Endometrial microvascular endothelial cells (primary cell): ENCODE measurements around the gene ZNF595. TPM values are rescaled to one million over a fixed set of nuclear protein-coding genes. Genes with fewer than 3 reads are reported as not detected.
"Not testable (repeated sequence)": the region's sequence is repeated elsewhere in the genome, so short reads cannot be mapped to it uniquely, and the experiment has no call there.

Experiments
- in situ Hi-C: cut with HindIII; loops from 2 replicates; pipeline ENCODE4 v1.10.0; 2017; ENCODE audit warnings: low sequenced_read_pairs, low pct_unique_long_range_greater_than_20kb; ENCODE audit errors: inconsistent ontology term
- total RNA-seq: library from RNA; depleted of rRNA; stranded (reverse); fragments of >200 nt; gene quantifications from one replicate; pipeline ENCODE4 v1.2.3, GENCODE V29; 2015; ENCODE audit errors: inconsistent ontology term

The ZNF595 gene
- 10.9 TPM for total RNA-seq

DNA sequence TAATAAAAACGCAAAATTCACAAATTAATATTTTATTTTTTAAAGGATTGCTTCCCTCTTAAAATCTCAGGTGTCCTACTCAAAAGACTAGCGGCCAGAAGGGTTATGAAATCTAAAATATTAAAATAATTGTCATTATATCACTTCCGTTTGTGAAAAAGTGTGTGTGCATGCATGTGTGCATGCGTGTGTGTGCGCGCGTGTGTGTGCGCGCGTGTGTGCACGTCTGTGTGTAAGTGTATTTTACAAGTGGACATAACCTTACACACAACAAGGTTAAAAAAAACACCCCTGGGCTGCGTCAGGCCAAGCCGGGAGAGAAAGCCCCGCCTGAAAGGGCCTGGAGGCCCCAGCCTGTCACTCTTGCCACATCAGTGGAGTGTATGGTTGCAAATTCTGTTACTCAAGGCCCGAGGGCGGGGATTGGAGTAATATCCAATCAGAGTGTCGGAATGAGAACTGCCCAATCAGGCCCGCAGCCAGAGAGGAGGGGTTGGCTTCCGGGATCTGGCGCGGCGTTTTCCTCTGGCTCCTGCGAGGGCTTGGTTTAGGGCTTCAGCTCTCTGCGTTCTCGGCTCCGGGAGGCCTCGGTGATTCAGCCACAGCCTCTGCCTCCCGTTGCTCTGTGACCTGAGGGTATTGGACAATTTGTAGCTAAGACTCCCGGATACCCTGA lies at the start of gene ZNF595:
ZNF595 (plus strand) TSS at position 518 of the 676 bp plus-strand sequence. CDS start 168 bp downstream, outside the sequence.
- in situ Hi-C loops = not testable (repeated sequence)

DNA sequence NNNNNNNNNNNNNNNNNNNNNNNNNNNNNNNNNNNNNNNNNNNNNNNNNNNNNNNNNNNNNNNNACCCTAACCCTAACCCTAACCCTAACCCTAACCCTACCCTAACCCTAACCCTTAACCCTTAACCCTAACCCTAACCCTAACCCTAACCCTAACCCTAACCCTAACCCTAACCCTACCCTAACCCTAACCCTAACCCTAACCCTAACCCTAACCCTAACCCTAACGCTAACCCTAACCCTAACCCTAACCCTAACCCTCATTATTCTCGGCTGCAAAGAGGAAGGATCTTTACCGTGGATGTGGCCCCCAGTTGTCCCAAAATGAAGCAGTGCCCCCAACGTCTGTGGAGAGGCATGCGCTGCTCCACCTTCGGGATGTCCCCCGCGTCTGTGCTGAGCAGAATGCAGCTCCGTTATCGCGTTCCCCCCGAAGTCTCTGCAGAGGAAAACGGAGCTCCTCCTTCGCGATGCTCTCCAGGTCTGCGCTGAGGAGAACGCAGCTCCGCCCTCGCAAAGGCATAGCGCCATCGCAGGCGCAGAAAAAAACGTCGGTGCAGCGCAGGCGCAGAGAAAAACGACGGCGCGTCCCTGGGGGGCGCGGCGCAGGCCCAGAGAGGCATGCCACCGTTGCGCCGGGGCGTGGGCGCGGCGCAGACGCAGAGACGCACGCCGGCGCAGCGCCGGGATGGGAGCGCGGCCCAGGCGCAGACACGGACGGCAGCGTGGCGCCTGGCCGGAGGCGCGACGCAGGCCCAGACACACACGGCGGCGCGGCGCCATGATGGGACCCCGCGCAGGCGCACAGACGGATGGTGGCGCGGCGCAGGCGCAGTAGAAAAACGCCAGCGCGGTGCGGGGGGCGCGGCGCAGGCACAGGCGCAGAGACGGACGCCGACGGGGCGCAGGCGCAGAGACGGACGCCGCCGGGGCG lies 42.9 kb upstream of the ZNF595 start:
- in situ Hi-C loops = not testable (repeated sequence)

DNA sequence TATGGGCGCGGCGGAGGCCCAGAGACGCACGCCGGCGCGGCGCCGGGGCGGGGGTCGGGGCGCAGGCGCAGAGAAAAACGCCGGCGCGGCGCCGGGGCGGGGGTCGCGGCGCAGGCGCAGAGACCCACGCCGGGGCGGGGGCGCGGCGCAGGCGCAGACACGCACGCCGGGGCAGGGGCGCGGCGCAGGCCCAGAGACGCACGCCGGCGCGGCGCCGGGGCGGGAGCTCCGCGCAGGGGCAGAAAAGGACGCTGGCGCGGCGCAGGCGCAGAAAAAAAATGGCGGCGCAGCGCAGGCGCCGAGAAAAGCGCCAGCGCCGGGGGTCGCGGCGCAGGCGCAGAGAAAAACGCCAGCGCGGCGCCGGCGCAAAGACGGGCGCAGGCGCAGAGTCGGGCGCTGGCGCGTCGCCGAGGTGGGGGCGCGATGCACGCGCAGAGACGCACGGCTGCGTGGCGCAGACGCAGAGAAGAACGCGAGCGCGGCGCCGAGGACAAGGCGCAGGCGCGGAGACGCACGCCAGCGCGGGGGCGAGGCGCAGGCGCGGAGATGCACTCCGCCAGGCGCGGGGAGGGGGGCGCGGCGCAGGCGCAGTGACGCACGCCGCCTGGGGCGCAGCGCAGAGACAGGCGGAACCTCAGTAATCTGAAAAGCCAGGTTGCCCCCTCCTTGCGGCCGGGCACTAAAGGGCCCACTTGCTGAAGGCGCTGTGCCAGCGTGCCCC lies 41.9 kb upstream of the ZNF595 start:
- in situ Hi-C loops = not testable (repeated sequence)

DNA sequence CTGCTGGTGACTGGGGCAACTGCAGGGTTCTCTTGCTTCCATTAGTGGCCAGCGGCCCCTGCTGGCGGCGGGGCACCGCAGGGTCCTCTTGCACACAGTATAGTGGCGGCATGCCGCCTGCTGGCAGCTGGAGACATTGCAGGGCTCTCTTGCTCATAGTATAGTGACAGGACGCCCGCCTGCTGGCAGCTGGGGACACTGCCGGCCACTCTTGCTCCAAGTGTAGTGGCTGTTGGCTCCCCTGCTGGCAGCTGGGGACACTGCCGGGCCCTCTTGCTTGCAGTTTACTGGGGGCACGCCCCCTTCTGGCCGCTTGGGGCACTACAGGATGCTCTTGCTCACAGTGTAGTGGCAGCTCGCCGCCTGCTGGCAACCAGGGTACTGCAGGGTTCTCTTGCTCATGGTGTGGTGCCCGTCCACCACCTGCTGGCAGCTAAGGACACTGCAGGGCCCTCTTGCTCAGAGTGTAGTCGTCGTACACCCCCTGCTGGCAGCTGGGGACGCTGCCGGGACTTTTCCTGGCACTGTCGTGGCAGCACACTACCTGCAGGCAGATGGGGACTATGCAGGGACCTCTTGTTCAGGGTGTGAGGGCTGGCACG lies 41.2 kb upstream of the ZNF595 start:
- in situ Hi-C loops = not testable (repeated sequence)

DNA sequence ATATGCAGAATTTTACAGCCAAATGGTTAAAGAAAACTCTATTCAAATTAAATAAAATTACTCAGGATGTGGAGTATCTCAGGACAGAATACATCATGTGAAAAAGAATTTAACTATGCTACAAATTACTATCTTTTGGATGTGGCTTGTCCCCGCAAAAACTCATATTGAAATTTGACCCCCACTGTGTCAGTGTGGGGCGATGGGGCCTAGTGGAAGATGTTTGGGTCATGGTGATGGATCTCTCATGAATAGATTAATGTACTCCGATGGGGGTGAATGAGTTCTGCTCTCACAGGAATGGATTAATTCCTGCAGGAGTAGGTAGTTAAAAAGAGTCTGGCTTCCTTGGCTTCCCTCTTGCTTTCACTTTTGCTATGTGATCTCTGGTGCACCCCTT lies 35.0 kb upstream of the ZNF595 start:
- in situ Hi-C loops = not testable (repeated sequence)

DNA sequence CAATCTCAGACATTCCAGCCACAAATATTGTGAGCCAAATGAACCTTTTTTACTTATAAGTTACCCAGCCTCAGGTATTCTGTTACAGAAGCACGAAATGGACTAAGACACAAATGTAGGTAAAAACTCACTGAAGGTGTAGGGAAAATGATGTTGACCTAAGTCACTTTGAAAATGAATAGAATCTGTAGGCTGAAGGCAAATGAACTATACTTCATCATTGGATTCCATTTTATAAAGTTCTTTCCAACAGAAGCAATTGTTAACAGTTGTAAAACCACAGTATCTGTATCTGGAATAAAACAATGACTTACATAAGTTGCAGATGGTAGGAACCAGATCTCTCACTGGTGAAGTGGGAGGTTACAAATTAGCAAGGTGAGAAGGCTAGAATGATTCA lies 34.5 kb upstream of the ZNF595 start:
- in situ Hi-C loops = not testable (repeated sequence)

DNA sequence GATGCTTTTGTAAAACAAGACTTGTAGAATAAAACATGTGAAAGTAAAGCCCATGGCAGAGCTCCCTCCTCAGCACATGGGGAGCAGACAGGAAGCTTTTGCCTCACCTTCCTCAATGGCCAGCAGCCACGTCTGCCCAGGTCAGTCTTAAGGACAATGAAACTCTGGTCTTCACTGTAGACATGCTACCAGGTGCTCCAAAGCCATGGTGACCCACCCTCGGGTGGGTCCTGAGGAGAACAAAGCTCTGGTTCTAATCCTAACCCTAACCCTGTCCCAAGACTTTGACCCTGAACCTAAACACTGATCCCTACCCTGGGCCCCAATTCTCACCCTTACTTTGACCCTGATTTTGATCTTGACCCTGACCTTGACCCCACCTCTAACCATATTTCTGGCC lies 30.2 kb upstream of the ZNF595 start:
- in situ Hi-C loops = not testable (repeated sequence)

DNA sequence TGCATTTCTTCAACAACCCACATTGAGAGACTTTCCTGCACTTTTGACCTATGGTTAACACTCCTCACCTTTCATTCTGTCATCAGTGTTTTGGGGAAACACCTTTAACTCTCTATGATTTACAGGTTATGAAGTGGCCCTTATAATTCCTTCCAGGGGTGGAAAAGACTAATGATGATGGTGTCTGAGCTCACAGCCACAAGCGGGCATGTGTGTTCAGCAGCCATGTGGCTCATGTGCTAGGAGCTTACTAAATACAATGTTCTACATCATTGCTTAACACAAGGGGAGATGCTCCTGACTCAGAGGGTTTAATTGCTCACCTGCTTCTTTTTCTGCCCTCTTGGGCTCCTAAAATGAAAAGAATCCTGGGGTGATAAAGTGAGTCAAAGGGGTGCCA lies 28.8 kb upstream of the ZNF595 start:
- in situ Hi-C loops = not testable (repeated sequence)

DNA sequence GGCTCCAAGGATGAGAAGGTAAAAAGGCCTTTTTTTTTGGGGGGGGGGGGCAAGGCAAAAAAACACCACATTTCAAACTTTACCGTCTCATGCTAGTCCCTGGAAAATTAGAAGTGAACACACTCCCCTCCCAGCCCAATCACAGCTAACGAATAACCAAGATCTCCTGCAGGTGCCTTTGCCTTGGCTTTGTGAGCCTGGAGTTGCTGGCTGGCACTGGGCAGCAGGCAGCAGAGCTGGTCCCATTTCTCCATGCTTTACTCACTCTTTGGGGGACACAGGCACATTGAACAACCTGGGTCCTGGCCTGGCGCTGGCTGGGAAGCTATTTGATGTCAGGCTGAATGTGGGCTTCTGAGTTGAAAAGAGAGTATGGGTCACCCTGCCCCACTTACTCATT lies 25.6 kb upstream of the ZNF595 start:
- in situ Hi-C loops = not testable (repeated sequence)

DNA sequence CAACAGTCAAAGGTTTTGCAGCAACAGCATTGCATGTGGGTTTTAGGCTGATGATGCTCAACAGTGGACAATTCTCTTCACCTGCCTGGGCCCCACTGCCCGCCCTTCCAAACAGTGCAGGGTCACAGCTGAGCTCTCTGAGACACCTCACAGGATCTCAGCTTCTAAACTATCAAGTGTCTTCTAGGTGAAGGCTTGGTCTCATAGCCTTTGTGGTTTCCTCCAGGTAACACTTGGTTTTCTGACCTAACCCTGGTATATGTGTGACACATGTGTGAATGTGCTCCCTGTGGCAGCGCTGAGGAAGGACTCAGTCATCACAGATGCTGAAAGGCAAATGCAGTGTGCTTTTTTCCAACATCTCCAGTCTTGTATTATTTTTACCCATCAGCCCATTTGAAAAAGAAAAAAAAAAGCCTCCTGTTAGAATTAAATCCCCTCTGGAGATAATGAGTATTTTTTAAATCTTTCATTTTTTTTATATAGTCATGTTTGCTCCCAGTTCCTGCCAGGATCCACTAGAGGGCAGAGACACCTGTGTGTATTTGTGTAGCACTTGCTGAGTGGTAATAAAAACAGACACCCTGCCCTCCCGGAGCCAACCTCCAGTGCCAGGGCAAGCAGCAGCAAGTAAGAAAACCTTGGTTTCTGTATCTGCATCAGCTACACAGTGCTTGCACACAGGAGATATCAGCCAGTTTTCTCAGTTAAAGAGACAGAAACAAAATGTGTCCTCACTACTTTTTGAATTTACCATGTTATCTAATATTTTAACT lies 24.2 kb upstream of the ZNF595 start:
- in situ Hi-C loops = not testable (repeated sequence)

DNA sequence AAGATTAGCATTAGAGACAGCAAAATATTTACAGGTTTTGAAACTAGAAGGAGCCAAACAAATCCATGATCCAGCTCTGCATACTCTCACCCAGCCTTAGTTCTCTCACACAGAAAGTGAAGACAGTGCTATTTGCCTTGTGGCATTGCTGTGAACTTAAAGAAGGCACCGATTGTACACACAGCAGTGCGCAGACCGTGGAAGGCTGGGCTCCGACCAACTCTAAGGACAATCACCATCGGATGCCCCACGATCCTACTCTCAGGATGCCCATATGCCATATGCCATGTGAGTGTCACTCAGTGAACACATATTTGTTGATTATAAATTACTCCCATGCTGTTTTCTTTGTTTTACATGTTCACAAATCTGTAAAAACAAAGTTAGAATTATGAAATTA lies 19.8 kb upstream of the ZNF595 start:
- in situ Hi-C loops = not testable (repeated sequence)

DNA sequence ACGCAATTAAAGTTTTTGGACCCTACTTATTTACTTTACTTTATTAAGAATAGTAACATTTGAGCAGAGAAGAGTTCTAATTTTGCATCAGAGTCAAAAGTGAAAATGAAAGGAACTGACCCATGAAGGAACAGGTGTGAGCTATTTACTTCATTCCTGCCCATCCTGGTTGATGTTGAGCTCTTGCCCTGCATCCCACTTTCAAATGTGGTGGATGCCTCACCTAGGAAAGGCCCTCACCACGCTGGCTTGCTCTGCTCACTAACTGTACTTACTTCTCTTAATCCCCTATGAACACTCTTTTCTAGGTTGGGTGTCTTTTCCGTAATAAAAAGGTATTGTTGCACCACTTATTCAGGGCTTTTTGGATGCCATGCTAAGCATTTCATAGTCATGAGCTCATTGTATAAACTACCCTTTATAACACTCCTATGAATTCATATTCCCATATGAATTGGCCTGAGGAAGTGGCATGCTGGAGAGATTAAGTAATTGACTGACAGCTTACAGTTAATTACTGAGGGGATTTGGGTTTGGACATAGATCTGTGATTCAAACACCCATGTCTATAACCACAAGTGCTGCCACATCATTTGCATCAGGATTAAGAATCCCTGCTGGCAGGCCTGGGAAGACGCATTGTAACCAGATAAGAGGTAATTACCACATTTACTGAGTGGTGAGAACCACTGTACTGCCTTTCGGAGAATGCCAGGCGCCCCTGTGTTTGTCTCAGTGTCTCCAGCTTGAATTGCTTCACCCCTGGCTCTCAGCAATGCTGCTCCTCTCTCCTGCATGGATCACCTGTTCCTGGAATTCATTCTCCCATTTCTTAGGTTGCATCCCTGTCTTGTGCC lies 16.3 kb upstream of the ZNF595 start:
- in situ Hi-C loops = not testable (repeated sequence)

DNA sequence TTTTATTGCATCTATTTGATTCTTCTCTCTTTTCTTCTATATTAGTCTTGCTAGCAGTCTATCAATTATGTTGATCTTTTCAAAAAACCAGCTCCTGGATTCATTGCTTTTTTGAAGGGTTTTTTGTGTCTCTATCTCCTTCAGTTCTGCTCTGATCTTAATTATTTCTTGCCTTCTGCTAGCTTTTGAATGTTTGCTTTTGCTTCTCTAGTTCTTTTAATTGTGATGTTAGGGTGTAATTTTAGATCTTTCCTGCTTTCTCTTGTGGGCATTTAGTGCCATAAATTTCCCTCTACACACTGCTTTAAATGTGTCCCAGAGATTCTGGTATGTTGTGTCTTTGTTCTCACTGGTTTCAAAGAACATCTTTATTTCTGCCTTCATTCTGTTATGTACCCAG lies 14.9 kb upstream of the ZNF595 start:
- in situ Hi-C loops = not testable (repeated sequence)

DNA sequence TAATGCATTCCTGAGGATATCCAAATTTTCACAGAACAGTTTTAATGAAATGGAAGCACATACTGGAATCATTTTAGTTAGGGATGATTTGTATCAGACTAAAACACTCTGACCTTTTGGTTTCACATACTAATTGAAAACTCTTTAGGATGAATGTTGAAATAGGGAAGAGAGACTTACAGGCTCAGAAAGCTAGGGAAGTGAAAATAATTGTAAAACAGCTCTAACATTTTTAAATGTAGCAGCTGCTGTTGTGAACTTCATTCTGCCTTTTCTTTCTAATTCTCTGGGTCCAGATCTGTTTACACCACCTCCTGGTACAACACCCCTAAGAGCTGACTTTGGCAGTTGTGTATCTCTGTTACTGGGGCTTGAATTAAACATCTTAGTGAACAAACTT lies 9.7 kb upstream of the ZNF595 start:
- in situ Hi-C loops = not testable (repeated sequence)

DNA sequence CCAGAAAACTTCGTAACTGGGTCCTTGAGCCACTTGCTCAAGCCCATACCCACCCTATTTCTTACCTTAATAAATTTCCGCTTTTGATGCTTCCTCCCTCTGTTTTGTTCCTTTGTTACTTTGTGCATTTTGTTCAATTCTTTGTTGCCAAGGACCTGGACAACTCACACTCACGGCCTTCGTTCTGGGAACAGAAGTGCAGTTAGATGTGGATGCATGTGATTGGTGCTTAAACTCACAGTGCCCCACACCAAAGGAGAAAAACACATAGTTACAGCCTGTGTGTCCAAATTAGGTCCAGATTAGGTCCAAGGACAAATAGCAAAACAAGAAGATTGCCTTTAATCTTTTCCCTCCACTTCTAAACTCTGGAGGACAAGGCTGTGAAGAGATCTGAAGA lies 1.9 kb upstream of the ZNF595 start:
- in situ Hi-C loops = not testable (repeated sequence)

DNA sequence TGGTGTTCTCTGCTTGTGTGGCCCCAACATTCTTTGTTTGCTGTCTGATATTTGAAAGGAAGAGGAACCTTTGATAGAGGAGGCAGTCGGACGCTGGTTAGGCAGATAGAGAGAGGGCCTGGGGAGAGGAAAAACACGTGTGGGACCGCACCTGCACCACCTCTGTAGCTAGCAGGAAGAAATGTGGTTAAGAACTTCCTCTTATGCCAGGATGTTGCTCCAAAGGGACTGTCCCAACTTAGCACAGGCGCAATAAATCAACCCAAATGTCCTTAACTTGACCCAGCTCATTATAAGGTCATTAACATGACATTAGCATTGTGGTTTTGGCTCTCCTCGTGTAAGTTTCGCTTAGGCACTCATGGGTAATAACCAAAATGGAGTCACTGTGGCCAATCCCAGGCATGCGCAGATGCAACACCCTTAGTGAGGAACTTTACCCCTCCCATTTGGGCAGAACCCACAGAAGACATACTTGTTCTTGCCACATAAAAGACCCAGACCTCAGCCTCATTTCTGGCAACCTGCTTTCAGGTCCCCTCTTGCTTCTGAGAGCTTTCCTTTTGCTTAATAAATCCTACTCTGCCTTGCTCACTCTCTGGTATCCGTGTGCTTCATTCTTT lies 1.4 kb upstream of the ZNF595 start:
- in situ Hi-C loops = not testable (repeated sequence)

DNA sequence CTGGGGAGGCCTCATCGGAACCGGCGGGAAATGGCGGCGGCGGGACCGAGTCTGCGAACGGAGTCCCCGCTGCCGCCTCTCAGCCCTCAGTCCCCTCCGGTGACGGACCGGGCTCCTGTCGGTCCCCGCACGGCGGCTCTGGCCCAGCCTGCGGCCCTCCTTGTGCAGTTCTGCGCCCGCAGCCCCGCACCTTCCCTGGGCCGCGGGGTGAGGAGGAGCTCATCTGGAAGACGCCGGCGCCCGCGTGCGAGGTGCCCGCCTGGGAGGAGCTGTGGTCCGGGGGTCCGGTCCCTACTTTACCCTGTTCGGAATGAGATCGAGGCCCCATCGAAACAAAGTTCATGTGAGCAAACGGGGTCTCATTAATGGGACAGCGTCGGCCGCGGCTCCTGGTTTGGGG lies 400 bp downstream of the ZNF595 start:
- in situ Hi-C loops = not testable (repeated sequence)
